Measurements from ENCODE around the gene RAB14.

DNA sequence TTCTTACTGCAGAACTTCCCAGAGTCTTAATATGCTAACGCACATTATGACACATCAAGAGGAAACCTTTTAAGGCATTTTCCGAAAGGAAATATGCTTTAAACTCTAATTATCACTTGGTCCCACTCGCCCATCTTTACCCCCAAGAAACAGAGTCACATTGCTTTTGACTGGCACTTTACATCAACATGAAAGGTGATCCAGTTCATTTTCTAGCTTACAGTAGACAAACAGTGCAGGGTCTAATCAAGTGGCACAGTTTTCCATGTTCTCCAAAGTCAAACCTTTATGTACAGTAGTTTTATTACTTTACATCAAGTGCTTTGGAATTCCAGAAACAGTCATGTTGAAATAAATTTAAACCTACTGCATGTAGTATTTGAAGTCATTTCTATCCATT is 12.0 kb downstream of the RAB14 start:
- TF ChIP-seq, protein P1, sequence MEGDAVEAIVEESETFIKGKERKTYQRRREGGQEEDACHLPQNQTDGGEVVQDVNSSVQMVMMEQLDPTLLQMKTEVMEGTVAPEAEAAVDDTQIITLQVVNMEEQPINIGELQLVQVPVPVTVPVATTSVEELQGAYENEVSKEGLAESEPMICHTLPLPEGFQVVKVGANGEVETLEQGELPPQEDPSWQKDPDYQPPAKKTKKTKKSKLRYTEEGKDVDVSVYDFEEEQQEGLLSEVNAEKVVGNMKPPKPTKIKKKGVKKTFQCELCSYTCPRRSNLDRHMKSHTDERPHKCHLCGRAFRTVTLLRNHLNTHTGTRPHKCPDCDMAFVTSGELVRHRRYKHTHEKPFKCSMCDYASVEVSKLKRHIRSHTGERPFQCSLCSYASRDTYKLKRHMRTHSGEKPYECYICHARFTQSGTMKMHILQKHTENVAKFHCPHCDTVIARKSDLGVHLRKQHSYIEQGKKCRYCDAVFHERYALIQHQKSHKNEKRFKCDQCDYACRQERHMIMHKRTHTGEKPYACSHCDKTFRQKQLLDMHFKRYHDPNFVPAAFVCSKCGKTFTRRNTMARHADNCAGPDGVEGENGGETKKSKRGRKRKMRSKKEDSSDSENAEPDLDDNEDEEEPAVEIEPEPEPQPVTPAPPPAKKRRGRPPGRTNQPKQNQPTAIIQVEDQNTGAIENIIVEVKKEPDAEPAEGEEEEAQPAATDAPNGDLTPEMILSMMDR (conservative IDR thresholded peaks at IDR 0.05) = no peak
- no peak for TF ChIP-seq EZH2 (IDR thresholded peaks at IDR 0.05; ENCODE audit: low read depth)
